Measurements from ENCODE around the gene STXBP6. TPM values are rescaled to one million over a fixed set of nuclear protein-coding genes. Genes with fewer than 3 reads are reported as not detected.

The STXBP6 gene
- total RNA-seq, 1 experiment from 2014 or later, result 36.9 TPM

DNA sequence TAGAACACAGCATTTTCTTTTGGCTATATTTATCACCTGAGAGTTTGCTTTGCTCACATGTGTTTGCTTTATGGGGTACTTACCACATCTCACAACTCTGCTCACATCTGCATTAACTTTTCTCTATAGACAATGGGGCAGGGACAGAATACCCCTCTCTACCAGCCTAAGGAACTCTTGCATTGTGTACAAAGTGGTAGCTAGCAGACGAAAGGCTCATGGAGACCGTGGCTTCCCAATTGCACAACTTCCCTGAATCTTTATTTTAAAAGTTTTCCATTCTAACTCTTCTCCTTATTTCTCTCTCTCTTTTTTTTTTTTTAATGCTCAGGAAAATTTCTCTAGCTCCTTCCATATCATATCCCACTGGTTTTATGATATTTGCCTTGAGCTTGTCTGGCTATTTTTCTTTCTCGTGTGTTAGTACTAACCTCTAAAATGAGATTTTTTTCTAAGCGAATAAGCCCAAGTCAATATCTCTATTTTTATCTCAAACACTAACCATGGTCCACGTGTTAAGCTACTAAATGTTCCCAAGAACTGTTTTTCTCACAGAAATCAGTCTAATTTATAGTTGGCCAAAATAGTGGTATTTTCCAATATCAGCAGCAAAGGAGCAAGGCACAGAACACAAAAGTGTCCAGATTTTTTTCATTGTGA, 155.2 kb downstream of the STXBP6 start:
- no peak for DNase-seq (ENCODE audit: extremely low read depth, low read depth)

DNA sequence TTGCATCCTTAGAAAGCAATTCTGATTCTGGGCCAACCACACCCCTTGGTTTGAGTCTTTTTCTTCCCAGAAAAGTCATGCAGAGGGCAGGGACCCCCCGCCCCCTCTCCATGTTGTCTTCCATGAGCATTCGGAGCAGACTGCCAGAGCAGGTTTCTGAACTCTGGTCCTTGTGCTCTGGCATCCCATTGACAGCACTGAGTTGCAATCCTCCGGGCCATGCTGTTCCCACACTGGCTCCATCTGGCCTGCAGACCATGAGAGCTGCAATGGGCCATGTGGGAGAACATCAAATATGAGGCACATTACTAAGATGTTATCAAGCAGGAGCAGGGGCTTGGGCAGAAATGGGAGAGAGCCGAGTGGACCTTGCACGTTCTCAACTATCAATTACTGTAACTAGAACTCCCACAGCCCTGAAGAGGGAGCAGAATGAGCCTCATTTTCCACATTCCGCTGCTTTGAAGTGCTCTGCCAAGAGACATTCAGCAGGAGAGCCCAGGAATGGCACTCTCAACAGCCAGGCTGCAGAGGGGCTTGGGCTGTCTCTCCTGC, 157.4 kb downstream of the STXBP6 start:
- no peak for DNase-seq (ENCODE audit: extremely low read depth, low read depth)

DNA sequence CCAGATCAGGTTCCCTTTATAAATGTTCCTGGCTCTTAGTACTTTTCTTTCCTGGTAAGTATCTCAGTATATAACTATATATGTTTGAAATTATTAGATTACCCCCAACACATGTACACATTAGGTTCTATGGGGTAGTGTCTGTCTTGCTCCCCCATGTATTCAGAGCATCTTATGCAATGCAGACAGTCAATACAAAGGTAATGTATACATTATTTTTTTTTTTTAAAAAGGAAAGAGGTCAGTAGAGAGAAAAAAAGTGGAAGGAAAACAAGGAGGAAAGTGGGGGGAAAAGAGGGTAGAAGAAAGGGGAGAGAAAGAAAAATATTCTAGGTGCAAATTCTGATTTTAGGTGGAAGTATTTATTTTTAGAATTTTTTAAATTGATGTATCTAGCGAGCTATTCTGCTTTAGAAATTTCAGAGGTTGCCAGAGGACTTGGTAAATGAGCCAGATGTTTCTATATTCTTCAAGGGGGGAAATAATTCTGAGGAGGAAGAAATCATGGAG, 157.9 kb downstream of the STXBP6 start:
- DNase-seq (ENCODE audit: extremely low read depth, low read depth), result no peak

DNA sequence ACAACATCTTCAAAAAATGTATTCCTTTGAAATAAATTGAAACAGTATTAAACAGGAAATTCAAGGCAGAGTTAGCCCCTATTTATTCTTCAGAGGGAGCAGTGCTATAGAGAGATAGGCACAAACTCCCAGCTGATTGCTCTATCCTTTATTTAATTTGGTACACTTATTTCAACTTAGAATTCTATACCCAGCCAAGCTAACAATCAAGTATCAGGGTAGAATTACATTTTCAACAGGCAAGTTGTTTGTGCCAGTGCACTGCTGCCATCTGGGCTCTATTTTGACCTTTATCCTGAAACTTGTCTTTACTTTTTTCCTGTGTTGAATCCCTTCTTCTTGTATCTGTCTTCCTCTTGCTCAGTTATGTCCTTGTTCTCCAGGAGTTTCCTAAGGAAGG, 159.2 kb downstream of the STXBP6 start:
- no peak for DNase-seq (ENCODE audit: extremely low read depth, low read depth)

DNA sequence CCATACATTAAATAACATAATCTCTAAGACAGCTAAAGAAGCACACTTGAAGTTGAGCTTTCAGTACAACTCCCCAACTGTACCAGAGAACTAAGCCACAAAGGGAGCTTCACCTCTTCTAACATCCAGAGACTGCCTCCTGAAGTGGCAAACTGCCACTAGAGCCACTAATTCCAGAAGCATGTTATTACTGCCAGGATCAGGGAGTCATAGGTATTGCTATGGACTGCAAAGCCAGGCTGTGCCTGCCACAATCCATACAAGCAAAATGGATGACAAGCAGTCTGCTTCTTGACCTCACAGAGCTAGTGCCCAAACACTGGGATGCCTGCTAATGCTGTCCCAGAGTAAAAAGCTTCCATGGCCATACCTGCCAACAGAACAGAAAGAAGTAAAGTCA, 160.1 kb downstream of the STXBP6 start:
- DNase-seq (ENCODE audit: extremely low read depth, low read depth), result no peak

DNA sequence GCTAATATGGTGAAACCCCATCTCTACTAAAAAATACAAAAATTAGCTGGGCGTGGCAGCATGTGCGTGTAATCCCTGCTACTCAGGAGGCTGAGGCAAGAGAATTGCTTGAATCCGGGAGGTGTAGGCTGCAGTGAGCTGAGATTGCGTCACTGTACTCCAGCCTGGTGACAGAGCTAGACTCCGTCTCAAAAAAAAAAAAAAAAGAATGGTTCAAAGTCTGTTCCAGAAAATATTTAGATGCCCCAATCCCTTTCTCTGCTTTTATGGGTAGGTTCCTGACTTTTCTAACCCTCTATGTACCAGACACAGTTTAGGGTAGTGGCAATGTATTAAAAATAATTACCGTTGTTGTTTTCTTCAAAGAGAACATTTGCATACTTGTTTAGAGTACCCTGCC, 161.4 kb downstream of the STXBP6 start:
- DNase-seq (ENCODE audit: extremely low read depth, low read depth), result no peak

DNA sequence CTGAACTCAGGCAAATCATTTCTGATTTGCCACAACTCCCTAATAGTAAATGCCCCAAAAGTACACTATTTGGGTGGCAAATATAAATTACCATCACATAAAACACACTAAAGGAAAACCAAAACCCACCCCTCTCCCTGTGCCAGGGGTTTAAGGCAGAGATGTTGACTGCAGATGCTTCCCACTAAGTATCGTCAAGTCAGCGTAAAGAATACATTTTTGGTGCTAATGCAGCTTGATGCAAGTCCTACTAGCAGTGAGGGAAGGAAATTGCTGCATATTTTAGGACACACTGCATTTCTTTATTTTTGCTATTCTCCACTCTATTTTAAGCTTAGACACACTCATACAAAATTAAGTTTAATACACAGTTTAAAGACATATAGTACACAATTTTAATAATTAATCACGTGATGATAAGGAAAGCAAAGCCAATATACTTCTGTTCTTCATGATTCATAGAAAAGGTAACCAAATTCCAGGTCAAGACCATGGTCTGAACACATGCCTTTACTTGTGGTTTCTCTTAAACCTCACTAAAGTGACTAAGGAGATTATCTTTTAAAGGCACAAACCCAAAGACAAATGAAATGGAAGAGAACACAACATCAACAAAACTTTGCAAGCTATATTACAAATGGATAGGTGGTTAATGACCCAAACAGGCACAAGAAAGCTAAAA, 162.2 kb downstream of the STXBP6 start:
- no peak for DNase-seq (ENCODE audit: extremely low read depth, low read depth)

DNA sequence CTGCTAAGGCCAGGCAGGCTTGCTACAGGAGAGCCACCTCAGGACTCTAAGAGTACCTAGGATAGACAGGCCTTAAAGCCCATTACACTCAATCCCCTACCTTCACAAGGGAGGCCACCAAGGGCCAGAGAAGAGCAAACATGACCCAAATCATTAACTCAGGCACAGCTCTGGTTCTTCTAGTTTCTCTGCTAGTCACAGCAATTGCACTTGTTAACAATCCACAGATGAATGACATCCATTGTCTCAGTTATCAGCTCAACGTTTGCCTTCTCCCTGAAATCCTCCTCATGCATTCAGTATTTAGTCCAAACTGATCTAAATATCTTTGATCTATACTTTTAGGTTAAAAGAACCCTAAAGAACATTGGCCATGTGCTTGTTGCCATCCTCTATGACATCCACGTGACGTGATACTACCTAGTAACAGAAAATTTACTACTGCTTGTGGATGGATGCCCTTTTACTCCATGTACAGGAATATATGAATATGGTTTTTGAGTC, 164.5 kb downstream of the STXBP6 start:
- no peak for DNase-seq (ENCODE audit: extremely low read depth, low read depth)

DNA sequence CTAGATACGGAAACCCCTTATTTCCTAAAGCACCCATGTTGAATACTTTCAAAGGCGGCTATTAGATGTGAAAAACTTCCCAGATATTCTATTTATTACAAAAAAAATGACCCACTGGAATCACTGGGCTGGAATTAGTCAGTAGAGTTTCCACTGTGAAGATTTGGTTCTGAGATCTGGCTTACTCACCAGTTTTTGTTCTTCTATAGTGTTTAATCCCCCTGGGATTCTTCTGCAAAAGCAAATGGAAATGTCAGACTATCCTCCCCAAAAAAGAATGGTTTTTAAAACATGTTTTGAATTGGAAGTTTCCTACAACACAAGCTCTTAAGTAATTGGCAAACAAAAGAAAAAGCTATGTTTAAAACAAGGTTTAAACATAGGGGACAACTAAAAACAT, 166.4 kb downstream of the STXBP6 start:
- no peak for DNase-seq (ENCODE audit: extremely low read depth, low read depth)

DNA sequence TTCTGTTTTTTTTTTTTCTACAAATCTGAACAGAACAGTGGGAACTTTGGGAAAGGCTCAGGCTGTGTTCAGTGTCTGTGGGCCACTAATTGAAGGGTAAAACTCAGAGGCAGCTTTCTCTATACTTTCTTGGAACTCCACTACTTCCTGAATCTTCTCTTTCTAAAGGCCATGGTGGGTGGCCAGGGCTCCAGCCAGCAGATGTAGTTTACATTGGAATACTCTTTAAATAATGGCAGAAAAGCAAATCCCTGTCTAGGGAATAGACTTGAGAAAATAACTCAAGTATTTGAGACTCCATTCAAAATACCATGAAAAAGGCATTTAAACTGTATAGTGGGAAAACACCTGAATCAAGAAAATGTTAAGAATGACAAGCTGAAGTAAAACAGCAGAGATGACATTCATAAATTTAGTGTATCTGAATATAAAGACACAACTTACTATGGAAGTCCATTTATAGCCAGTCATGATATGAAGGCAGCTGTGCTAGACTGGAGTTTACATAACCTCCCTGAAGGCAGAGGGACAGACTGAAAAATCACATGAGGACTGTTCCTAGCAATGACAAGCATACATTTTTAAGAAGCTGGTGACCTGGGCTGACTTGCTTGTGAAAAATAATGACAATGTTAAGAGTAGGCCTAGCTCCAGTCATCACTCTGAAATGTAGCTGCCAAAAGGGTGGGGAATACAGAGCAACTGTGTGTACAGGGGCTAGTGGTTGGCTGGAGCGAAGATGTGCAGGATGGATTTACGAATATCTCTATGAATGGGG, 168.6 kb downstream of the STXBP6 start:
- DNase-seq (ENCODE audit: extremely low read depth, low read depth), result no peak

DNA sequence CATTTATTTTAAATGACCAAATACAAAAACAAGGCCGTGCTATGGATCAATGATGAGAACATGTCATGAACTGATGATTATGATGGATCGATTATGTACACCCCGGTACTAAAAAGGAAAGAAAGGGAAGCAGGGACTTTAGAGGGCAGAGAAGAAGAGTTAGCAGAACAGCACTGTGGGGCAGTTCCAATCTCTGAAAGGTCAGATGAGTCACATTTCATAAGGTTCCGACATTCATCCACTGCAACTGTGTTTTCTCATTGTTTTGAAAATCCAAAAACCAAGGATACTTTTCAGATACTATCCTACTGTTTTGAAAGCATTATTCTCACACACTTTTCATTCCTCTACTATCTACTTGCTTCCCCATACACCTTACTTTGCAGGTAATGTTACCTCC, 169.3 kb downstream of the STXBP6 start:
- peak; percentile 17 for DNase-seq (ENCODE audit: extremely low read depth, low read depth)

DNA sequence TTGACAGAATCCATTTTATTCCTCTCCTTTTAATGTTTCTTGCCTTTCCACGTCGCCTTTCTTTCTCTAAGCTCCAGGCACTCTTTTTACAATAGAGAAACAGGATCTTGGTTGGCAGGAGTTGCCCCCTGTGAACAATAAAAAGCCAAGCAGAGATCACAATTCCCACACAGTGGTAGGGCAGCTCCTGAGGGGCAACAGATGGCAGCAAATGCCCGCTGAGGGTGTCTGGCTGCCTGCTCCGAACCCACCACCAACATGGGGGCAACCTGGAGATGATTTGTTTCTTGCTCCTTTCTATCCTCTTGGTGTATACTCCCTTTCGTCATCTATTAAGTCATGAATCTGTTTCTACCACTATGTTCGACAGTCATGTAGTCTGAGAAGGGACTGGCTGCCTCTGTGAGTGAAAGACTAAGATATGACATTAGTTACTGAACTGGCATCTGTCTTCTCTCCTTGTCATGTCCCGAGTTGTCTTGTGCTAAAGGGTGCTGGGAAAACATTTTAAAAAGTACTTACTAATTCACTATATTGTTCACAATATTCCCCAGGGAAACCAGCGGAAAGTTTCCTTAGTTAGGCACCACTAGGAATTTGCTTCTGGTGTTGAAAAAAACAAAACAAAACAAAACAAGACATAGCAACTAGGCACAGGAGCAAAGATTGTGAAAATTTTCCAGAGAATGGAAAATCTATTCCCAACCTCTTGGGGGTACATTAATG, 170.1 kb downstream of the STXBP6 start:
- no peak for DNase-seq (ENCODE audit: extremely low read depth, low read depth)

DNA sequence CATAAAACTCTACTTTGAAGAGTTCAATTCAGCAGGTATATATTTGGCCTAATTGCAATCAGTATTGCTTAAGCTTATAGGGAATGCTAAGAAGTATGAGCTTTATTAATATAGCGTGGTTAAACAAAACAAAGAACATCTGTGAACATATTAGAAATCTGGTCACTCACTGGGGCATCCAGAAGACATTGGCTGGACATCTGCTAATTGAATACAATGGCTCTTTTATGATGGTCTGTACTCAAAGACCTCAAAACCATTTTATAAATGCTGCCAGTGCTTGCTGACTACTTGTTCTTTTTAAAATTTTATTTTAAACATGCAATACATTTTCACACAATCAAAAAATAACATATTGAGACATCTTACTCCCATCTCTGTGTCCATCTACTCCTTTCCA, 173.0 kb downstream of the STXBP6 start:
- no peak for DNase-seq (ENCODE audit: extremely low read depth, low read depth)

DNA sequence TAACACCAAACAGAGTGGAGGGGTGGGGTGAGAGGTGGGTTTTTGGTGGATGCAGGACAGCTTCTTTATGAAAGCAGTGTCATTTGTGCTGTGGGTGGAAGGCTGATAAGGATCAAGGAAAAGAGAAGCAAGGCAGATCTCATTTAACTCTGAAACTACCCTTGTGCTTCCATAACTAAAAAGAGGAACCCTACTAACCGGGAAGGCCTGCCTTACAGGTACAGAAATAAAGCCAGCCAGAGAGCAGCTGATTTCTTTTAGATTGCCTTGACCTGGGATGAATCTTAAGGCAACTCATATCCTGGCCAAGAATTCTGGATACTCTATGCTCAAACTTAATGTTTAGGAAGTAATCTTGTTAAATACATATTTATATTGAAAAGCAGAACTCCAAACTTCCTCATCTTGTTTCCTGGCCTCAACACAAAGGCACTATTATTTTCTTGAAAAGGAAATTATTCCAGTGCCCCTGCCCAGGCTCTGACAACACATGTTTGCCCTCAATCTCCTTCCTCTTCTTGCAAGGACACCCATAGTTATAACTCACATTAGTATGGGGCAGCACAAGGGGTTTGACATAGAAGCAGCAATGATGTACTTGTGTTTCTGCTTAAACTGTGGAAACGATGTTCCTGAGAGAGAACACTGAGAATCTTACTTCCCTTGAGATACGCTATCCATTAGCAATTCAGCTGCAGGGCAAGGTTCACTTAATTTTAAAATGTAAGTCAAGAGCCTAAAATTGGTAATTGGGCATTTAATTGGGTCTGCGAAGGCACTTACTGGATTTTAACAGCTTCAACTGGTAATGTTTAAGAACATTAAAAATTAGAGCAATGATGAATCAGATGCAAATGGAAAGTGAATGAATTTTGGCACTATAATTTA, 173.7 kb downstream of the STXBP6 start:
- no peak for DNase-seq (ENCODE audit: extremely low read depth, low read depth)

DNA sequence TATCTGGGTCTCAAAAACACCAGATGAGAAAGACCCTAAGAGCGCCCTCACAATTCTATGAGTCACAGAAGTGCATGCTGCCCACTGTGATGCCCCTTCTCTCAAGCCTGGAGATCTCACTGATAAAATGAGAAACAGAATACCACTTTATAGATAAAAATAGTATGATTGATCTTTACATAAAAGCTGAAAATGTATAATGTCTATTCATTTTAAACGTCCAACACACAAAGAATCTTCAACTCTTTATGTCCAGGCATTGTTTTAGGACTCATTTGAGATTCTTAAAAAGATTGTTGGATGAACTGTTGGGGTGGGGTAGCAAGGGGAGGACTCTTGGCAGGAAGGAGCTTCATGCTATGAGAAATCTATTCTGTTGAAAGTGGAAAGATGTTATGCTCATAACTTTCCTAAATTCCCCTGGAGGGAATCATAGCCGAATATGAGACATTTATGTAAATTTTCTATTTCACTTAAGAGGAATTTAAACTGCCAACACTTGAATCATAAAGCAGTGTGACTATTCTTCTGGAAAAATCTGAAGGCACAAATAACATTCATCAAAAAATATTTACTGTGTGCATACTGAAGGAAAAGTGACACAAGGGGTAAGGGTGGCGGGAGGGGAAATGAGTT, 174.6 kb downstream of the STXBP6 start:
- DNase-seq (ENCODE audit: extremely low read depth, low read depth), result no peak

DNA sequence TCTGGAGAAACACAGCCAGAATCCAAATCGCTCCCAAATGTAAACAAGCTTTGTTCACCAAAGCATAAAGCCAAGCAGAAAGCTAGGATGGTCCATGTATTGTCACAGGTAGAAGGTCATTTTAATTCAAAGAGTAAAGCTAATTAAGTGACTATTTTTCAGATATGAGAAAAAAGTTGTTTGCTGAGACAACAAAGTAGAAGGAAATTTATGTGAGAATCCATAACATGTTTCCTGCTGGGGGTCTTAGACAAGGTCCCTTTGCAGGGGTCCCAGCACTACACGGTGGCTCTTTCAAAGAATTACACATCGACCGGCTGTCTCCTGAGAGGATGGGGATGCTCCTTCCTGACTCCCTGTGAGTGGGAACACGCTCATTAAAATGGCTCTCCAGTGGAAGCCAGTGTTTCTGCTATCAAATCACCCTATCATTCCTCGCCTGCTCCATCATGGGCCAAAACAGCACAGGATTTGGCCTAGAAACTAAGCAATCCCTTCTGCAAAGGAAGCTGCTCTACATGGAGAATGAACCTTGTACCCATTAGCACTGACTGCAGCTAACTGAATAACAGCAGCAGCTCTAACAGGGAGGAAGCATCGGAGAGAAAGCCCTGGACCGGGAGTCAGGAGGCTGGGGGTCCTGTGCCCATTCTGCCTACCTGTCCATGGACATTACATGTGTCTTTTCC, 175.3 kb downstream of the STXBP6 start:
- no peak for DNase-seq (ENCODE audit: extremely low read depth, low read depth)

DNA sequence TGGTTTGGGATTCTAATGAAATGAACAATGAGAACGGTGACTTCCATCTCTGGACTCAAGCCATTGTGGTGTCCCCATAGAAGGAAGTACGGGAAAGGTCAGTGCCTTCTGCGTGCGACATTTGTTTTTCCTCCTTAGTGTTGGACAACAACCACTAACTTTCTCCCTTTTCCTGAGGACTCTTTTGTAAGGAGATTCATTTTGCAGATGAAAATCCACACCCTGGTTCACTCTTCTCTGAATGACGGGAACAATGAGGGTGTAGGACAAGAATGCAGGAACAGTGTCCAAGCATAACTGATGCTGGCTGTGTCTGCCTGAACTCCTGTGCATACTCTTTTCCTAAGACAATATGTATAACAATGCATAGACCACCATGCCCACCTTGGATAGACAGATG, 176.4 kb downstream of the STXBP6 start:
- DNase-seq (ENCODE audit: extremely low read depth, low read depth), result no peak

DNA sequence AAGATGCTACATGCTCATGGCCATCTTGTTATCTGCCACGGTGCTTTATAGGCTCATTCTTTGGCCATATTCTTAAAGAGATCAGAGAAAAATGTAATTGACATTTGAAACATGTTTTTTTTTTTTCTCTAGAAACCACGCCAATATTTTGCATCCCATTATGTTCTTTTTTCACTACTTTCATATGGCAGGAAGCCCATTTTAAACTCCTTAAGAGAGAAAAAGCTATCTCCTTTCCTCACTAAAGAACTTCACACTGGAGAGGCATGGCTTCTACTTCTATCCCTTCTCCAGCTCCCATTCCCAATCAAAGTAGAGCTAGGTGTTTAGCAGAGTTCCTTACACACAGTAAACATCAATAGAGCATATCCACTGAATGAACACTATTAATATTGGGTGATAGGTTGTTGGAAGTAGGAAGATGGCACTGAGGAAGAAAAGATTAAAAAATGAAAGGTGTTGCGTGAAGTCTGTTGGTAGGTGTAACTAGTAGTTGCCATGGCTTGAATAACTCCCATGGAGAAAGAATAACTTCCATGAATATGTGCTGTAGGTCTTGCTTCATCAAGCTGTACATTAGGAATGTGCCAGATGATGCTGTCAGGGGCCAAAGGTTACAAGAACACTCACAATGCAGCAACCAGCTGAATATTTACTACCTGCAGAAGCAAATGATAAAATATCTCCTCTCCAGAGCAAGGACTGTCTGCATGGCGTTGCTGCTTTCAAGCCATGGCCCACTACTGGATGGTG, 178.8 kb downstream of the STXBP6 start:
- no peak for DNase-seq (ENCODE audit: extremely low read depth, low read depth)

Measured in NCI-H460 (cell line).